Peyer's patch (tissue), 4 donors: ENCODE data around the gene PLXDC1.

Experiments used
- POLR2A ChIP-seq, 2 donors: fragments of 450-650 bp; IDR thresholded peaks; one replicate each; pipeline ENCODE4 v1.5.1; 2017; ENCODE audit warnings: antibody characterized with exemption in 2 of 2, mild to moderate bottlenecking in 2 of 2, moderate library complexity in 2 of 2
- TF ChIP-seq, protein P1 (sequence below), 6 experiments: fragments of 450-650 bp in 4 of 6; fragments of 200-600 bp in 2 of 6; sonication (generic) in 1 of 6; IDR thresholded peaks; one replicate each; pipeline ENCODE4 v1.5.1; 2017 to 2019; ENCODE audit warnings: antibody characterized with exemption in 6 of 6, mild to moderate bottlenecking in 3 of 6, moderate library complexity in 1 of 6

DNA sequence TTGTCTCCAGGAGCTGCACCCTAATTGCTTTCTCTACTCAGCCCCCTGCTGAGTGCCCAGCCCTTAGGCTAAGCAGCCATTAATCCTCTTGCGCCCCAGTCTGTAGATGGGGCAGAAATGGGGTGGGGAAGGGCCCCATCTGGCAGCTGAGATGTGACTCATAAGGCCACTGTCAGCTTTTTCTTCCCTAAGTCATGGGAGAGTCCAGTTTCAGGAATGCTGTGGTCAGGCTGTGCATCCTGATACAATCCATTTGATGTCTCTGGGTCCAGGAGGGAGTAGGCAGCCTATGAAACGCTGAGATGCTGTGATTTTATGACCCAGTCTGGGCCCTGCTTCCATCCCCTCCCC lies 12.3 kb downstream of the PLXDC1 start:
- TF ChIP-seq, protein P1, sequence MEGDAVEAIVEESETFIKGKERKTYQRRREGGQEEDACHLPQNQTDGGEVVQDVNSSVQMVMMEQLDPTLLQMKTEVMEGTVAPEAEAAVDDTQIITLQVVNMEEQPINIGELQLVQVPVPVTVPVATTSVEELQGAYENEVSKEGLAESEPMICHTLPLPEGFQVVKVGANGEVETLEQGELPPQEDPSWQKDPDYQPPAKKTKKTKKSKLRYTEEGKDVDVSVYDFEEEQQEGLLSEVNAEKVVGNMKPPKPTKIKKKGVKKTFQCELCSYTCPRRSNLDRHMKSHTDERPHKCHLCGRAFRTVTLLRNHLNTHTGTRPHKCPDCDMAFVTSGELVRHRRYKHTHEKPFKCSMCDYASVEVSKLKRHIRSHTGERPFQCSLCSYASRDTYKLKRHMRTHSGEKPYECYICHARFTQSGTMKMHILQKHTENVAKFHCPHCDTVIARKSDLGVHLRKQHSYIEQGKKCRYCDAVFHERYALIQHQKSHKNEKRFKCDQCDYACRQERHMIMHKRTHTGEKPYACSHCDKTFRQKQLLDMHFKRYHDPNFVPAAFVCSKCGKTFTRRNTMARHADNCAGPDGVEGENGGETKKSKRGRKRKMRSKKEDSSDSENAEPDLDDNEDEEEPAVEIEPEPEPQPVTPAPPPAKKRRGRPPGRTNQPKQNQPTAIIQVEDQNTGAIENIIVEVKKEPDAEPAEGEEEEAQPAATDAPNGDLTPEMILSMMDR (IDR thresholded peaks at IDR 0.05): no peak
- TF ChIP-seq POLR2A (IDR thresholded peaks at IDR 0.05): no peak
